GM18505 (cell line): ENCODE results near the gene TACR1.

Source experiments
- ATAC-seq: cut with Tn5 transposase; IDR thresholded peaks from one replicate; pipeline ENCODE4 v1.9.1; 2021; ENCODE audit not compliant: unreplicated experiment
- POLR2A ChIP-seq: IDR thresholded peaks from 4 replicates; pipeline ENCODE4 v1.6.1; 2011; ENCODE audit warnings: borderline replicate concordance; ENCODE audit not compliant: insufficient read depth, insufficient read length; ENCODE audit errors: extremely low read depth

TACR1 gene

GRCh38 chr2:75007819-75008218, 191.5 kb downstream of the TACR1 start:
- no peak for ATAC-seq

GRCh38 chr2:75007061-75007460, 192.3 kb downstream of the TACR1 start:
- ATAC-seq, result no peak

More at GRCh38 chr2:75007819-75008218, 191.5 kb downstream of the TACR1 start:
- no peak for TF ChIP-seq POLR2A

DNA sequence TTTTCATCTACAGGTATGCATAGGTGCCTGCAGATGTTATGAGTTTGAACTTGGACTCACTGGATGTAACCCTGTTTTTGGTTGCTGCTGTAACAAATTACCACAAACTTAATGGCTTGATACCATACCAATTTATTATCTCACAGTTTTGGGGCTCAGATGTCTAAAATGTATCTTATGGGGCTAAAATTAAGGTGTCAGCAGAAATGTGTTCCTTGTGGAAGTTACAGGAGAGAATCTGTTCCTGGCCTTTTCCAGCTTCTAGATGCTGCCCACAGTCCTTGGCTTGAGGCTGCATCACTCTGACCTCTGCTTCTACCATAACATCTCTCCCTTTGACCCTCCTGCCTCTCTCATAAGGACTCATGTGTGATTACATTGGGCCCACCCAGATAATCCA, 193.3 kb downstream of the TACR1 start:
- TF ChIP-seq POLR2A, result no peak
- no peak for ATAC-seq

More at GRCh38 chr2:75007061-75007460, 192.3 kb downstream of the TACR1 start:
- TF ChIP-seq POLR2A, result no peak

DNA sequence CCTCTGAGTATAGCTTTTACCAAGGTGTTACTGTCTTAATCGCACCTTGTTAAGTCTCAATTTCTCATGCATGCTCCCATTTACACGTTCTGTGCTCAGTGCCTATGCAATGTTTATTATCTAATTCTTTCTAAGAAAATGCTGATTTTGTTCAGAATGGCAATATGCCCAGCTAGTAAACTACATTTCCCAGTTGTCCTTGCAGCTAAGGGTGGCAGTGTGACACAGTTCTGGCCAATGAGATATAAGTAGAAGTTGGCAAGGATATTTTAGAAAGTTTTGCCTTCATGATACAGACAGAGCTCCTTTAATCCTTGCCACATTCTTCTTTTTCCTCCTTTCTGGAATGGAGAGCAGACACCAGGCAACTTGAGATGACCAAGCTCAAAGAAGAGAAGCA, 195.5 kb downstream of the TACR1 start:
- no peak for TF ChIP-seq POLR2A
- no peak for ATAC-seq

DNA sequence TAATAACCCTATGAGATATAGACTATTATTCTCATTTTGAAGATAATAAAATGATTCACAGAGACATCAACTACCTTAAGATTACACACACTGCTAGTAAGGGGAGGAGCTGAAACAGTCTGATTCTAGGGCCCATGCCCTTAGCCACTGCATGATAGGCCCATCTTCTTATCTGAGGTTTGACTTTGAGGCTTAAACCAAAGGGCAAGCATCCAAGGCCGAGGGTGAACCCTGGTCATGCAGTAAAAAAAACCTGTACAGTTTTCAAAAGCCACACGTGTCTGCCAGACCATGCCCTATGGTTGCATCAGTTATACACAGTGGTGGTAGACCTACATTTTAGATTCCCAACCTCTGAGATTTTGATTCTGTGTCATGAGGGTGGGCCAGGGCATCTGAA, 196.0 kb downstream of the TACR1 start:
- TF ChIP-seq POLR2A, result no peak

GRCh38 chr2:75002007-75002406, 197.3 kb downstream of the TACR1 start:
- TF ChIP-seq POLR2A, result no peak
- no peak for ATAC-seq

More for the DNA sequence above, 196.0 kb downstream of the TACR1 start:
- ATAC-seq, result no peak

GRCh38 chr2:74999468-74999867, 199.9 kb downstream of the TACR1 start:
- no peak for TF ChIP-seq POLR2A

More at GRCh38 chr2:74999468-74999867, 199.9 kb downstream of the TACR1 start:
- ATAC-seq, result no peak
